Measurements from ENCODE around the gene TOMM40.

- TF ChIP-seq CTCF (IDR thresholded peaks at IDR 0.05), result no peak
- TF ChIP-seq POLR2A (IDR thresholded peaks at IDR 0.05), result no peak
Observed at GRCh38 chr19:44908836-44909261, 17.8 kb downstream of the TOMM40 start.
